ENCODE results near the gene HOXA13. TPM values are rescaled to one million over a fixed set of nuclear protein-coding genes. Genes with fewer than 3 reads are reported as not detected.

Gene HOXA13
- total RNA-seq, 4 donors from 2014 or later = not detected

GRCh38 chr7:27159266-27160144 is 40.4 kb downstream of the HOXA13 start:
- H3K4me1 ChIP-seq = peaks cover under 1 to 50% (median 12%) of the 10 kb centered on the region in 4 donors
- peak overlapping the region in 3 of 4 donors; percentile 76 to 93 (median 91) for H3K27ac ChIP-seq
- H3K9me3 ChIP-seq = peaks cover 0 to 7% (median 0%) of the 10 kb centered on the region in 4 donors
- H3K27me3 ChIP-seq = no peaks in the 10 kb centered on the region
- H3K36me3 ChIP-seq = no peaks in the 10 kb centered on the region
- H3K4me3 ChIP-seq = peak overlapping the region in 2 of 4 donors; percentile 74 to 81
- DNase-seq = peak in 2 of 3 donors; percentile 53 to 67
- no peak for TF ChIP-seq POLR2A (IDR thresholded peaks at IDR 0.05)
- TF ChIP-seq, protein P1, sequence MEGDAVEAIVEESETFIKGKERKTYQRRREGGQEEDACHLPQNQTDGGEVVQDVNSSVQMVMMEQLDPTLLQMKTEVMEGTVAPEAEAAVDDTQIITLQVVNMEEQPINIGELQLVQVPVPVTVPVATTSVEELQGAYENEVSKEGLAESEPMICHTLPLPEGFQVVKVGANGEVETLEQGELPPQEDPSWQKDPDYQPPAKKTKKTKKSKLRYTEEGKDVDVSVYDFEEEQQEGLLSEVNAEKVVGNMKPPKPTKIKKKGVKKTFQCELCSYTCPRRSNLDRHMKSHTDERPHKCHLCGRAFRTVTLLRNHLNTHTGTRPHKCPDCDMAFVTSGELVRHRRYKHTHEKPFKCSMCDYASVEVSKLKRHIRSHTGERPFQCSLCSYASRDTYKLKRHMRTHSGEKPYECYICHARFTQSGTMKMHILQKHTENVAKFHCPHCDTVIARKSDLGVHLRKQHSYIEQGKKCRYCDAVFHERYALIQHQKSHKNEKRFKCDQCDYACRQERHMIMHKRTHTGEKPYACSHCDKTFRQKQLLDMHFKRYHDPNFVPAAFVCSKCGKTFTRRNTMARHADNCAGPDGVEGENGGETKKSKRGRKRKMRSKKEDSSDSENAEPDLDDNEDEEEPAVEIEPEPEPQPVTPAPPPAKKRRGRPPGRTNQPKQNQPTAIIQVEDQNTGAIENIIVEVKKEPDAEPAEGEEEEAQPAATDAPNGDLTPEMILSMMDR (IDR thresholded peaks at IDR 0.05) = no peak

DNA sequence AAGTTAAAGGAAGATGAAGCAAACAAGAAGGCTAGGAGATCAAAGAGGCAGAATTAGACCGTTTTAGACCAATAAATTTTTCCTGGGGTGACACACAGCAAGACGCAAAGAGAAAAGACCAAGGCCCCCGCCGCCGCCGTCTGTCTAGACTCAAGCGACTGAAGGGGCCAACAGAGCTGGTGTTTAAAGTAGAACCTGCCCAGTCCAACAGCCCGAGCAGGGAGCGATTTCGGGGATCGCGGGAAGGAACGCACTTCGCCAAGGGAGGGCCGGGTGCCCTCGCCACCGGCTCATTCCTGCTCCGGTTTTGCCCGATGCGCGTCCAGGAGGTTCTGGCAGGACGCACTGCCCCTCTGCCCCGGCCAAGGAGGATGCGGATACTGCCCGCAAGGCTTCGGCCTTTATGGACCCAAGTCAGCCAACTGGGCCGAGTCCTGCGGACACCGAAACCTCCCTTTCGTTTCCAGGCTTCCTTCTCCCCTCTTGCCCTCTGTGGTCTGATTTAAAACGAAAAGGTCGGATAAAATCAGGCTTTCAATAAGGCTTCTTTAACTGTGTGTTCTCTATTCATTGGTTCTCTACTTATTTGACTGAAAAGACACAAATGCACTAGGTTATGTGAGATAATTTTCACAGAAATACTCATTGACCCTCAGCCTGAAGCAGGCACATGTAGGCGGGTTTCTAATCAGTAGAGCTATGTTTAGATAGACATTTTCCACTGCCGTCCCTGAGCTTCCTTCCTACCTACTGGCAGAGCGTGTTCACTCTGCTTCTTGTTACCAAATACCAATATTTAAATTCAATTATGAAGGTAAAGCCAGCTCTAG is 41.2 kb downstream of the HOXA13 start:
- Histone ChIP-seq H3K4me3 (peak overlapping the region in 2 of 4 donors; percentile 74 to 81), H3K9me3 (peaks cover 0 to 7% (median 0%) of the 10 kb centered on the region in 4 donors), H3K4me1 (peaks cover 3 to 58% (median 12%) of the 10 kb centered on the region in 4 donors), H3K27me3 (no peaks in the 10 kb centered on the region), H3K36me3 (no peaks in the 10 kb centered on the region), H3K27ac (peak overlapping the region in 3 of 4 donors; percentile 76 to 93 (median 91))
- DNase-seq = peak in 2 of 3 donors; percentile 47 to 67
- no peak for TF ChIP-seq POLR2A (IDR thresholded peaks at IDR 0.05)
- TF ChIP-seq, protein P1 (IDR thresholded peaks at IDR 0.05) = no peak

- peak overlapping the region in 2 of 4 donors; percentile 74 to 81 for H3K4me3 ChIP-seq
- TF ChIP-seq POLR2A (IDR thresholded peaks at IDR 0.05) = no peak
- TF ChIP-seq, protein P1 (IDR thresholded peaks at IDR 0.05) = no peak
- no peaks in the 10 kb centered on the region for H3K27me3 ChIP-seq
- H3K9me3 ChIP-seq = peaks cover 0 to 7% (median 0%) of the 10 kb centered on the region in 4 donors
- H3K36me3 ChIP-seq = no peaks in the 10 kb centered on the region
- H3K27ac ChIP-seq = peak overlapping the region in 3 of 4 donors; percentile 76 to 93 (median 91)
- DNase-seq = peak in 2 of 3 donors; percentile 47 to 70
- peaks cover 3 to 66% (median 12%) of the 10 kb centered on the region in 4 donors for H3K4me1 ChIP-seq
Measured at GRCh38 chr7:27157702-27158431, 42.0 kb downstream of the HOXA13 start.

DNA sequence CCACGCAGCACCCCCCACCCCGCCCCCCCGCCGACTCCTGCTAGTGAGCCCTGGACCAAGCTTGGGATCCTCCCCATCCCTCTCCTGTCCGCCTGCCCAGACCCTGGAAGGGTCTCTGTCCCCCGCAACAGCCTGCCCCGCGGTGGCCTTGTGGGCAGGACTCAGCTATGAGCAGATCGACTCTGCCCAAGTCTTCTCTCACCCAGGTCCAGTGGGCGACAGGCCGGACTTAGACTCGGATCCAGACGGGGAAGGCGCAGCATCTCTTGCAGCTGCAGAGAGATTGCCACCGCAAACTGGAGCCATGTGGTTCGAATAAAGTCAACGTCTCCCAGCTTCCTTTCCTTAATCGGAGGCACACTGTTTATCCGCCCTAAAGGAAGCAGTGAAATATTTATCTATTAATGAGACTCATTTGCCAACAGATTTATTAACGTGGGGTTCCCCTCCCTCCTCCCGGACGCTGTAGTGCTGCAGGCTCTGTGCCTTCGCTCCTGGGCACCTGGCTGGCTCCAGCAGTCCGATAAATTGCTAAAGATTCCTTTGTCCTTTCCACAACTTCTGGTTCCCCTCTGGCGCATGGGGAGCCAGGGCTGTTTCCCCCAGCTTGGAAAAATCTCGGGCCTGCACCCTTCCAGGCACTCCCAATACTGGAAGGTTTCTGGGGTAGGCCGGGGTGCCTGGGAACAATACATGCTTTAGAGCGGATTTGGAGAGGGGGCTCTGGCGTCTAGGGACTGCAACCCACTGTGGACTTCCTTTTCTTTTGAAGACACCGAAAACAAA is 42.8 kb downstream of the HOXA13 start:
- TF ChIP-seq POLR2A (IDR thresholded peaks at IDR 0.05) = no peak
- TF ChIP-seq, protein P1 (IDR thresholded peaks at IDR 0.05) = no peak
- peak overlapping the region; percentile 33 to 81 (median 55) for H3K4me3 ChIP-seq
- no peaks in the 10 kb centered on the region for H3K27me3 ChIP-seq
- peak overlapping the region; percentile 69 to 93 (median 84) for H3K27ac ChIP-seq
- DNase-seq = peak; percentile 9 to 64 (median 45)
- H3K9me3 ChIP-seq = peaks cover 0 to 7% (median 0%) of the 10 kb centered on the region in 4 donors
- no peaks in the 10 kb centered on the region for H3K36me3 ChIP-seq
- peaks cover 3 to 66% (median 12%) of the 10 kb centered on the region in 4 donors for H3K4me1 ChIP-seq

Measured in Peyer's patch (tissue), 4 donors.